GM04504 (cell line): ENCODE results near the gene STX17.

Experiments
- DNase-seq: peaks from one replicate; pipeline ENCODE4 v3.0.0-alpha.2; 2012; ENCODE audit warnings: low read depth

STX17 gene

GRCh38 chr9:99907208-99907532, 716 bp downstream of the STX17 start:
- DNase-seq: no peak

- no peak for DNase-seq
These were observed 5.1 kb downstream of the STX17 start for GRCh38 chr9:99911600-99911999.

- DNase-seq: no peak
These were observed 10.2 kb downstream of the STX17 start for GRCh38 chr9:99916650-99917049.

GRCh38 chr9:99918134-99918533, 11.7 kb downstream of the STX17 start:
- no peak for DNase-seq

- no peak for DNase-seq
These were observed 13.5 kb downstream of the STX17 start for GRCh38 chr9:99919930-99920329.

- DNase-seq: no peak
These were observed 15.6 kb downstream of the STX17 start for GRCh38 chr9:99921875-99922710.

GRCh38 chr9:99922711-99923030, 16.2 kb downstream of the STX17 start:
- DNase-seq: no peak

- DNase-seq: no peak
These were observed 19.1 kb downstream of the STX17 start for GRCh38 chr9:99925541-99925940.

GRCh38 chr9:99929652-99930051, 23.2 kb downstream of the STX17 start:
- no peak for DNase-seq

- no peak for DNase-seq
These were observed 24.8 kb downstream of the STX17 start for GRCh38 chr9:99931155-99931840.

GRCh38 chr9:99936947-99937587, 30.6 kb downstream of the STX17 start:
- DNase-seq: no peak

- no peak for DNase-seq
These were observed 40.9 kb downstream of the STX17 start for GRCh38 chr9:99947395-99947794.

GRCh38 chr9:99948482-99948881, 42.0 kb downstream of the STX17 start:
- no peak for DNase-seq

- no peak for DNase-seq
These were observed 42.4 kb downstream of the STX17 start for GRCh38 chr9:99948896-99949295.

GRCh38 chr9:99953861-99954507, 47.5 kb downstream of the STX17 start:
- no peak for DNase-seq

- no peak for DNase-seq
These were observed 48.4 kb downstream of the STX17 start for GRCh38 chr9:99954819-99955218.

- DNase-seq: no peak
These were observed 49.2 kb downstream of the STX17 start for GRCh38 chr9:99955606-99956005.

- no peak for DNase-seq
These were observed 56.3 kb downstream of the STX17 start for GRCh38 chr9:99962680-99963261.

GRCh38 chr9:99964336-99964735, 57.9 kb downstream of the STX17 start:
- DNase-seq: no peak

- no peak for DNase-seq
These were observed 59.5 kb downstream of the STX17 start for GRCh38 chr9:99966001-99966400.

GRCh38 chr9:99966716-99967115, 60.3 kb downstream of the STX17 start:
- DNase-seq: no peak

GRCh38 chr9:99967457-99967856, 61.0 kb downstream of the STX17 start:
- DNase-seq: no peak

- no peak for DNase-seq
These were observed 64.0 kb downstream of the STX17 start for GRCh38 chr9:99970481-99970880.
